Myocyte (in vitro differentiated cells): ENCODE measurements around the gene WDR7. TPM values are rescaled to one million over a fixed set of nuclear protein-coding genes. Genes with fewer than 3 reads are reported as not detected.

Experiments used
- DNase-seq: peaks from one replicate; pipeline ENCODE4 v3.0.0-alpha.2; 2012; ENCODE audit warnings: low read depth
- total RNA-seq: library from RNA; depleted of rRNA; stranded (reverse); fragments of >200 nt; gene quantifications from 2 replicates; pipeline ENCODE4 v1.2.3, GENCODE V29; 2014

Gene WDR7
- total RNA-seq, 1 donor from 2014 or later = 12.9 TPM

GRCh38 chr18:56721491-56721890 is 70.3 kb downstream of the WDR7 start:
- DNase-seq = no peak

- no peak for DNase-seq
Observed at GRCh38 chr18:56722518-56722917, 71.4 kb downstream of the WDR7 start.

GRCh38 chr18:56723068-56723467 is 71.9 kb downstream of the WDR7 start:
- no peak for DNase-seq

- no peak for DNase-seq
Observed at GRCh38 chr18:56723706-56724105, 72.5 kb downstream of the WDR7 start.

GRCh38 chr18:56726906-56727305 is 75.7 kb downstream of the WDR7 start:
- no peak for DNase-seq

- no peak for DNase-seq
Observed at GRCh38 chr18:56727399-56727798, 76.2 kb downstream of the WDR7 start.

GRCh38 chr18:56728741-56729140 is 77.6 kb downstream of the WDR7 start:
- DNase-seq = no peak

GRCh38 chr18:56738184-56738583 is 87.0 kb downstream of the WDR7 start:
- peak; percentile 51 for DNase-seq

GRCh38 chr18:56739731-56740130 is 88.6 kb downstream of the WDR7 start:
- DNase-seq = no peak

GRCh38 chr18:56740645-56741044 is 89.5 kb downstream of the WDR7 start:
- DNase-seq = no peak

- no peak for DNase-seq
Observed at GRCh38 chr18:56741685-56742084, 90.5 kb downstream of the WDR7 start.

GRCh38 chr18:56743115-56743514 is 92.0 kb downstream of the WDR7 start:
- no peak for DNase-seq

- DNase-seq = no peak
Observed at GRCh38 chr18:56747032-56747658, 96.0 kb downstream of the WDR7 start.

- no peak for DNase-seq
Observed at GRCh38 chr18:56747857-56748256, 96.7 kb downstream of the WDR7 start.

- peak; percentile 49 for DNase-seq
Observed at GRCh38 chr18:56748698-56749268, 97.6 kb downstream of the WDR7 start.

GRCh38 chr18:56756966-56757365 is 105.8 kb downstream of the WDR7 start:
- no peak for DNase-seq

- no peak for DNase-seq
Observed at GRCh38 chr18:56770097-56770496, 118.9 kb downstream of the WDR7 start.

GRCh38 chr18:56770873-56771272 is 119.7 kb downstream of the WDR7 start:
- no peak for DNase-seq

- DNase-seq = no peak
Observed at GRCh38 chr18:56775701-56776100, 124.5 kb downstream of the WDR7 start.

GRCh38 chr18:56787390-56787789 is 136.2 kb downstream of the WDR7 start:
- DNase-seq = no peak

GRCh38 chr18:56789004-56789888 is 138.1 kb downstream of the WDR7 start:
- peak; percentile 20 for DNase-seq

GRCh38 chr18:56789889-56790180 is 138.7 kb downstream of the WDR7 start:
- no peak for DNase-seq

- DNase-seq = no peak
Observed at GRCh38 chr18:56795381-56795780, 144.2 kb downstream of the WDR7 start.
